Hepatic stellate cell (primary cell): Measurements from ENCODE around the gene EPN2.

Source experiments
- DNase-seq: peaks from one replicate; pipeline ENCODE4 v3.0.0; 2011; ENCODE audit warnings: low spot score

Gene EPN2

DNA sequence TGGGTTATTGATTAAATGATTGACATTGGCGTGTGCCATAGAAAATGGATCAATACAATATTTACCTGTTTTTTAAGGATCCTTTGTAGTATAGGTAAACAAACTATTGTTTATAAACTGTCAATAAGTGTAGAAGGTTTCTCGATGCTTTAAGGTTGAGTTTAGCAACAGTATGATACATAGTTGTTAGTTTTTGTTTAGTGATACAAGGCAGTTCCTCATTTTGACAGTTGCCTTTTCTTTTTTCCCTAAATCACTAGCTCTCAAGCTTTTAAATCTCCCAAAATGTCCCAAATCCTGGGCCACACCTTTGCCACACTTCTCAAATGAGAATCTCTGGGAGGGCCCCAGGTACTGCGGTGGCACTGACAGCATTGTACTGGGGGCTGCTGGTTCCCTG, 57.3 kb downstream of the EPN2 start:
- DNase-seq = no peak

DNA sequence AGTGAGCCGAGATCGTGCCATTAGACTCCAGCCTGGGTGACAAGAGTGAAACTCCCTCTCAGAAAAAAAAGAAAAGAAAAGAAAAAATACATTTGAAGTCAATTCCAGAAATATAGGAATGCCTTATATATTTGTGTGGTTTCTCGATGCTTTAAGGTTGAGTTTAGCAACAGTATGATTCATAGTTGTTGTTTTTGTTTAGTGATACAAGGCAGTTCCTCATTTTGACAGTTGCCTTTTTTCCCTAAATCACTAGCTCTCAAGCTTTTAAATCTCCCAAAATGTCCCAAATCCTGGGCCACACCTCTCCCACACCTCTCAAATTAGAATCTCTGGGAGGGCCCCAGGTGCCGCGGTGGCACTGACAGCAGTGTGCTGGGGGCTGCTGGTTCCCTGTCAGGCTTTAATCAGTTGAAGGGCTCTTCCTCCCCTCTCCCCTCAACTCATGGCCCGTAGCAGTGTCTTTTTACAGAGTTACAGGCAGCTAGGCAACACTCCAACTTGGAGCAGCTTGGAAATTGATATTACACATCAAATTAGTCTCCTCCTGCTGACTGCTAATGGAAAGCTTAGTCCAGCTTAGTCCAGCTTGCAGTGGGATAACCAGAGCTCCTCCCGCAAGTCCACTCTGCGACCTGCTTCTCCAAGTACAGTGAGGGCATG, 58.4 kb downstream of the EPN2 start:
- DNase-seq = no peak

- DNase-seq = no peak
Observed at GRCh38 chr17:19296786-19297778, 59.9 kb downstream of the EPN2 start.

GRCh38 chr17:19298569-19299213, 61.5 kb downstream of the EPN2 start:
- DNase-seq = no peak

GRCh38 chr17:19299214-19299747, 62.1 kb downstream of the EPN2 start:
- DNase-seq = no peak

GRCh38 chr17:19299866-19300265, 62.7 kb downstream of the EPN2 start:
- DNase-seq = no peak

- no peak for DNase-seq
Observed at GRCh38 chr17:19301274-19301951, 64.2 kb downstream of the EPN2 start.

GRCh38 chr17:19301973-19302372, 64.8 kb downstream of the EPN2 start:
- no peak for DNase-seq

DNA sequence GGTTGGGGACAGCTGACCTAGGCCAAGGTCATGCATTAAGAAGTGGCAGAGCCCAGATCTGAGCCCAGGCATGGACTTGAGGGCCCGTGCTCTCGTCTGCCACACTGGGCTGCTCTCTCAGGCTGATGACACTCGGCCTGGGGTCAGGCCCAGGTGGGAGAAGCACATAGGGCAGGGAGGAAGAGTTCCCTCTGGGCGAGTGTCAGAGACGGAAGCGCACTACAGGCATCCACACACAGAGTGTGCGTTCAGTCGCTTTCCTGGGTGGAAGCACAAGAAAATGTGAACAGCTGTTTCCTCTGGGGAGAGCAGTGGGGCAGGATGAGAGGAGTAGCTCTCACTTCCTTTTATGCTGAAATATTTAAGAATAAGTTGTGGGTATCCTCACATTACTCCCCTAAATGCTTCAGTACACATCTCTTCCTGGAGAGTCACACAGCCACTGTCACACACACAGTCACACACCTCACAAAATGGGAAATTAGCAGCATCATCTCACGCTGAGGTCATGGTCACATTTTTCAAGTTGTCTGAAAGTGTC, 65.7 kb downstream of the EPN2 start:
- no peak for DNase-seq

DNA sequence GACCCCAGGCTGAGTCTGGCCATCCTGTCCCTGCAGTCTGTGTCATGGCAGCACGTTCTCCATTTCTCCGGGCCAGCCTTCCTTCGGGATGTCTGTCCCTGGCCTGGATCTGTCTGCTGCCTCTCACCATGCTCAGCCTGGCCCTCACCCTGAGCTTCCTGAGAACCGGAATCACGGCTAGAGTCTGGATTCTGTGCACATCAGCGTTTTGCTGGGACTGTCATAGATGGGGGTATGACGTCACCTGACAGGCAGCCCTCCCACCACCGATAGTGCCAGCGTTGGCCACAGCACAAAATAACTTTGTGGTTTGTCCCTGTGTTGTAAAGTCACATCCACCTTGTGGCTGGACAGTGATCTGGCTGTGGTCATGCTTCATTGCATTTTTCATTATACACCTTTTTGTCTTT, 66.2 kb downstream of the EPN2 start:
- no peak for DNase-seq

- DNase-seq = peak; percentile 64
Observed at GRCh38 chr17:19304209-19304608, 67.0 kb downstream of the EPN2 start.

DNA sequence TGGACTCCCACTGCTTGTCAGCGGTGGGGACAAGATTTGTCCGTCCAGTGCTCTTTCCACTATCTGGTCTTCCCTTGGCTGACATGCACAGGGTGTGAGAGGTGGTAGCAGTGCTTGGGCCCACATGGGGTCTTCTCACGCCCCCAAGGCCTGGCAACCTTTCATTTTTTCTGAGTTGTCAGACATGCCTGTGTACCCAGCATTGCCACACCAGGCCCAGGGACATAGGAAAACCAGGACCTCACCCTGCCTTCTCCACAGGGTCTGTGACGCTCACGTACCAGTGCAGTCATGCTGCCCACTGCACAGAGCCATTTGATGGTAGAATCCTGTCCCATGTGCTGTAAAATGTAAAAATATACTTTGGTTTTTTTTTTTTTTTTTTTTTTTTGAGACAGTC, 67.6 kb downstream of the EPN2 start:
- DNase-seq = no peak

DNA sequence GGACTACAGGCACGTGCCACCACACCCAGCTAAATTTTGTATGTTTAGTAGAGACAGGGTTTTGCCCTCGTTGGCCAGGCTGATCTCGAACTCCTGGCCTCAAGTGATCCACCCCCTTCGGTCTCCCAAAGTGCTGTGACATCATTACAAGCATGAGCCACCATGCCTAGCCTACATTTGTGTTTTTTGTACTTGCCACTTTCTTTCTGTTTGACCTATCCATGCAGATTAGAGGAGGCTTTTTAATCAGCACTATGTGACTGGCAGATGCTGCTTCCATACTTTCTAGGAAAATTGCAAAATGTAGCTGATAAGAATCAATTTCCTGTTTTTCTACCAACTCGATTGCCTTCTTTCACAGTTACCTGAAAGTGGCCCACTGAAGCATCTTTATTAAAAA, 68.1 kb downstream of the EPN2 start:
- DNase-seq = no peak

GRCh38 chr17:19305761-19306159, 68.6 kb downstream of the EPN2 start:
- DNase-seq = no peak

DNA sequence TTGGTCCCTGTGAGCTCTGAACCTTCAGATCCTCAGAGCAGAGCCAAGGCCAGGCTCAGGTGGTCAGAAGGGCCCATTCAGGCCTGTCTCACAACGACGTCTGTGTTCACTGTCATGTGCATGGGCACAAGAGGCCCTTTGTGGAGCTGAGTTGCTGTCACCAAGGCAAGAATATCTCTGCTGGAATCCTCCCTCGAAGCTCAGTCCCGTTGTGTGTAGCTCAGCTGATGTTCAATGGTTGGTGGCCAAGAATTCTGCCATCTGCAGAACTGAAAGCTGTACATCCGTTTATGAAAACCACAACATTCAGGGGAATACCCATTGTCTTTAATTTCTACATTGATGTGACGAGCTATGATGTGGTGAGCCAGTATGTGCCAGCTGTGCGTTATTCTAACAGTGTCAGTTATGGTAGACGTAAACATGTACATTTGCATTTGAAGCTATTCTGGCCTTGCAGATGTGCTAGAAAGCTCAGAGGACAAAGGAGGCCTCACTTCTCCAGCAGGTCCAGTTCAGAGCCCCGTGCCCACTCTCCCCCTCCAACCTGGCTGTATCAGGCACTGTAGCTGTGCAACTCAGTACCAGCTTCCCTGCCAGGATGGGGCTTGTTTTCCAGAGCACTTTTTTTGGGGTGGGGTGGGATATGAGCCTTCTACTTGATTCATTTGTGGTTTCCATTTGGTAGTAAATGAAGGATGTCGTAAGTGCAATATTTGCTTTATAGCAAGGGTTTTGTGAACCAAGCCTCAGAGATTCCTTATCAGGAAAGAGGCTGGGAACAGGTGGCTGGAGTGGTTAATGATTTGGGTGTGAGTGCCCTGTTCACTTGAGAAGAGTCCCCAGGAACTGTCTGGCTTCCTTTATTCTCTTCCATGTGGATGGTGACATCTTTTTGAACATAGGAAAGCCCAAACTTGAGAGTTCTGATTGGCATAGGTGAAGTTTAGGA, 69.3 kb downstream of the EPN2 start:
- DNase-seq = no peak

DNA sequence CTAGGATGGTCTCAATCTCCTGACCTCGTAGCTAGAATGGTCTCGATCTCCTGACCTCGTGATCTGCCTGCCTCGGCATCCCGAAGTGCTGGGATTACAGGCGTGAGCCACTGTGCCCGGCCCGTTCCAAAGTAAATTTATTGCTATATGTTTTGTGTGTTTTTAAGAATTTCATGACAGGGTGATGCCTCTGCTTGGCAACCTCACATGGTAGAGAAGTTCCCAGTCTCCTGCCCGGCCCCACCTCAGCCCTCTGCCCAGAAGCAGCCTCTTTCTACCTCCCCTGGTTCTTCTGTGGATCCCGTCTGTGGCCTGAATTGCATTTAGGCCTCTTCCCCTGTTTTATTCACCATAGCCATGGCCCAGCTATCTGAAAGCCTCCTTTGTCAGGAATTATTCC, 70.4 kb downstream of the EPN2 start:
- DNase-seq = no peak

GRCh38 chr17:19308398-19308797, 71.2 kb downstream of the EPN2 start:
- DNase-seq = no peak

DNA sequence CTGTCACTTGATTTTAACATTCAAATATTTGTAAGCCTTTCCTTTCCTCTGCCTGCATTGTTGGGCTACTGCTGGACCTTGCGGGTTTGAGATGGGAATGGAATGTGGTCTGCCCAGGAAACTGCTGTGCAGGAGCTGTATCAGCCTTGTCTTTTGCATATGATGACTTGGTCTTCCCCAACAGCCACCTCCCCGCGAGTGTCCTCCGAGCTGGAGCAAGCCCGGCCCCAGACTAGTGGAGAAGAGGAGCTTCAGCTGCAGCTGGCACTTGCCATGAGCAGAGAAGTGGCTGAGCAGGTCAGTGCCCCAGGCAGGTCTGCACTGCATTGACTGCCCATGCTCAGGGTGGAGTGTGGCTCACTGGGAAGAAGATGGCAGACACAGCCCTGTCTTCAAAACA, 72.5 kb downstream of the EPN2 start:
- DNase-seq = no peak

GRCh38 chr17:19310151-19310550, 73.0 kb downstream of the EPN2 start:
- no peak for DNase-seq

GRCh38 chr17:19311016-19311415, 73.8 kb downstream of the EPN2 start:
- DNase-seq = no peak
